HG03460 (cell line): ENCODE data around the gene CD180.
A peak's percentile ranks its signal among the peaks of the same experiment; 100 is the strongest.

Source experiments
- ATAC-seq: cut with Tn5 transposase; IDR thresholded peaks from one replicate; pipeline ENCODE4 v1.9.1; 2021; ENCODE audit not compliant: unreplicated experiment

CD180 gene

DNA sequence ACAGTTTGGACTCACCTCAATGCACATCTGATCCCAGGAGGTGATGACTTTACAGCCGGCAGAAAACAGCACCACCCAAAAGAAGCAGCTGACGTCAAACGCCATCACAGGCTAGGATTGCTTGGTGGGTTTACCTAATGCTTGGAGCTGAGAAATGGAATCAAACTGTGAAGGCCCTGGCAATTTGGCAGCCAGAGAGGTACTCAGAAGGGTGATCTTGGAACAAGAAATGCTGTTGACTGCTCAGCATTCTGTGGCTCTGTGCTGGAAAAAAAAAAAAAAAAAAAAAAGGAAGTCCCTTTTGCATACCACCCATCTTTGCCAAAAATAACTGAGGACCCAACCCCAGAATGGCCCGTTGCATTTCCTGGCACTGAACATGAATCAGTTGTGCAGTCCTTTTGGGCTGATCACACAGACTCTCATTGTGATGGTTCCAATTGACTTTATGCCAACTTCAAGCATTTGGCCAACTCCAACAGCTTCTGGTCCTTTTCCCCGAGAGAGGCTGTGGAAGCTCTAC, at the start of gene CD180:
TSS of gene CD180 (minus strand) at position 263 of the 523 bp plus-strand sequence. CDS start at position 105, 158 bp downstream.
- no peak for ATAC-seq

DNA sequence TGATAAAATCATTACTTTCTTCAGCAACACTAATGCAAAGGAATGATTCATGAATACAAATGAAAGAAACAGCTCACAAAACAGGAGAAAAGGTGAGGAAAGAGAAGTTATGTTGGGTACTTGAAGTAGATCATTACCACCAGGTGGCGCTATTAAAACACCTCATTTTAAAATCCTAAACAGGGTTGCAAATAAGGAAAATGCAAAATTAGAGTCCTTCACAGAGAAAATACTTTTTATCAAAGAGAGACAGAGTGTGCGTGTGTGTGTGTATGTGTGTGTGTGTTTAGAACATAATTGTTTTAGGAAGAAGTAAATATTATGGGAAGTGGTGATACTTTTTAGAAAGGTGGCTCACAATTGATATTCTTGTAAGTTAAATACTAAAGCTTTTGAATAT, 49.5 kb upstream of the CD180 start:
- ATAC-seq: no peak

DNA sequence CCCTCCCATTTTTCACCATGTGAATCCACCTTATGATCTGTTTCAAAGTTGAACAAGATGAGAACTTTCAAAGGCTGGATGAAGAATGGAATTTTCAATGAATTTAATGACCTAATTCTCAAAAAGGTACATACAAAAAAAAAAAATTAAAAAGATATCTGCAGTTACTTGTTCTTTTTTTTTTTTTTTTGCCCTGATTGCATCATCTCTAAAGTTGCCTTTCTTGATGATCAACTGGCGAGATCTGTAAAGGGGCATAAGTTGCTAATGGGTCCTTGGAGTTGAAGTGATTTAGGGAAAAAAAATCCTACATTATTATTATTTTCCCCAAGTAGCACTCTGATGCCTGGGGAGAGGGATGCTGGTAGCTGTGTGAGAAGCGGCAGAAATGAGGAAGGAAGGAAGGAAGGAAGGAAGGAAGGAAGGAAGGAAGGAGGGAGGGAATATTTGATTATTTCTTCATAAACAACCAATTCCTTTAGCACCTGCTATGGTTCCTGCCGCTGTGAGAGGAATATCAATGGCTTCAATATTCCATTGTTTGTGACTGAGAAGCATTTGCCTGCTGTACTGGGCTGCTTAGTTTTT, 48.8 kb upstream of the CD180 start:
- no peak for ATAC-seq

DNA sequence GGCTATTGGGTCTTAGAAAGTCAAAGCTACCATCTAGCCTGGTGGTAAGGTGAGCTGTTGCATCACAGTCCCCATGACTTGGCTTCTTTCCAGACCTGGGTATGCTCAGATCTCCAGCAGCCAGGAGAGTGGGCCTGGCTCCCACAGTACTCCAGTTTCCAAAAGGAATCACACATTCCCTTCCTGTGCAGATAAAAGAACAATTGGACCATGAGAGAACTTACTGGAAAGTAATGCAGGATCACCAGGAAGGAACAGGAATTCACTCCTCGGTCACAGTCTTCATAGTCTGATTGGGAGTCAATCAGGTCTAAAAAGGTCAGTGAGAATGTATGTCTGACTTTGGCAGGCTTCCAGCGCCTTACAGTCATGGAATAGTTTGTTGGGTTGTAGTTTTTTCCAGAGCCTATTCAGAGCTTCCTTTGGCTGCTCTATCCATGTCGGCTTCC, 47.8 kb upstream of the CD180 start:
- ATAC-seq: no peak

DNA sequence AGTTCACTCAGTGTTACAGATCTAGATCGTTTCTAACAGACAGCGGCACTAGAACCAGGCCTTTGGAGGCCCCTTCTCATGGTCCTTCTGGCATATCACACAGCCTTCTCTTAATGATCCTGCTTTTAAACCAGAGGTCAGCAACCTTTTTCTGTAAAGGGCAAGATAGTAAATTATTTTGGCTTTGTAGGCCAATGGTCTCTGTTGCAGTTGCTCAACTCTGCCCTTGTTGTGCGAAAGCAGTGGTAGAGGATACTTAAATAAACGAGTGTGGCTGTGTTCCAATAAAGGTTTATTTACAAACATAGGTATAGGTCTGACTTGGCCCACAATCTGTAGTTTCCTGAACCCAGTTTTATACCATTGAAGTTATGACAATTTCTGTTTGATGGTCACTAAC, 47.3 kb upstream of the CD180 start:
- no peak for ATAC-seq

DNA sequence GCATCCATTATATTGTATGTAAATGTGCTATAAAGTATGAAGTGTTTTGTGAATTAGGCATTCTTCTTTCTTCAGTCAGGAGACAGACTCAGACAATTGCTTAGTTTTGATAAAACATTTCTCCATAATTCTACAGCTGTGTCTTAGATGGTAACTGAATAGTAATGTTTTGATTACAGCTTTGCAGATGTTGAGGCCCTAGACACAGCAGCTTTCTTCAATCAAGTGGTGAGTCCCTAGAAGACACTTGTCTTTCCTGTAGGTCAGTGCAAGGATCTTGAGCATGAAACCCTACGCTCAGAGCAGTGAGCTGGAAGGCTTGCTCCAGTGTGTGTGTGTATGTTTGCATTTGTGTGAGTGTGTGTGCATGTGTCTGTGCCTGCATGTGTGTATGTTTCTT, 46.8 kb upstream of the CD180 start:
- no peak for ATAC-seq

DNA sequence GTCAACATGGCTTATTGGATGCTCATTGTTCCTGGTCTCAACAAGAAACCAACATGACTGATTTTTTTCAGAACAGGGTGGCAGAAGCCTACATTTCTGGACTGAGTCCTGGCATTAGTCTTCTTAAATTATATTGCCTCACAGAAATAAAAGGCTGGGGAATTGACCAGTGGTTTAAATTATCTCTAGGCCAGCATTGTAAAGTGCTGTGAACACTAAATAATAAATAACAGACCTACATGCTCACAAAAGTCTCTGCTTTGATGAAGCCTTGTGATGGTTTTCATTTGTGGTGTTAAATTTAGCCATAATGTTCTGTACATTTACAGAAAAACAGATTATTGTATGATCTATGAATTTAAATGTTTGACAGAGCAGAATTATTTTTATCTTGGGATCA, 44.7 kb upstream of the CD180 start:
- ATAC-seq: no peak

DNA sequence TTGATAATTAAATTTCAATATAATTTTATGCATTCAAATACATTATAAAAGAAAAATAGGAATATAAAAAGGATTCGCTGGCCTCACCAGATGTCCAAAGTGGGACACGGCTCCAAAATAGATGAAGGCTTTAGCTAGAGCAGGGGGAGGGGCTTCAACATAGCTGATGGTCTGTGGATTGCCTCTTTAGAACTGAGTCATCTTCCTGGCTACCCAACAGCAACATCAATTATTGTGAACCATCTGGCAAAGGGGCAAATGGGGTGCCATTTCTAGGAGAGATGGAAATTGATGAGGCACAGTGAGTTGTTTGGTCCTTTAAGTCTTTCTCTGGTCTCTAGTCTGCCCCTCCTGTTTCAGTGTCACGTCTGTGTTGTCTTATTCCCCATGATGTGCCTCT, 44.2 kb upstream of the CD180 start:
- ATAC-seq: no peak

DNA sequence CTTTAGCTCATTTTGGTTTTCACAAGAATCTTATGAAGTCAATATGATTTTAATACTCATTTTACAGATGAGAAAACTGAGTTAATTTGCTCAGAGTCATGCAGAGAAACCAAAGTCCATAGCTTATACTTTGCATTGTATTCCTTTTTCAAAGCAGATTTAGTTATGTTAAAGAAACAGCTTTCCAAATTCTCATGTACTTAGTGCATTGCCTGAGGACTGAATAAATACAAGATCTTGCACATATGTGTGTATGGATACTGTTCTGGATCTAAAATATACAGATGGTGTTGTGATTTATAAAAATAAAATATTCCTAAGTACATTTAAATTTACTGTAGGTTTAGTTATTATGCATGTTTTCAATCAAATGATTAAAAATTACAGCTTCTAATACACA, 43.5 kb upstream of the CD180 start:
- no peak for ATAC-seq

DNA sequence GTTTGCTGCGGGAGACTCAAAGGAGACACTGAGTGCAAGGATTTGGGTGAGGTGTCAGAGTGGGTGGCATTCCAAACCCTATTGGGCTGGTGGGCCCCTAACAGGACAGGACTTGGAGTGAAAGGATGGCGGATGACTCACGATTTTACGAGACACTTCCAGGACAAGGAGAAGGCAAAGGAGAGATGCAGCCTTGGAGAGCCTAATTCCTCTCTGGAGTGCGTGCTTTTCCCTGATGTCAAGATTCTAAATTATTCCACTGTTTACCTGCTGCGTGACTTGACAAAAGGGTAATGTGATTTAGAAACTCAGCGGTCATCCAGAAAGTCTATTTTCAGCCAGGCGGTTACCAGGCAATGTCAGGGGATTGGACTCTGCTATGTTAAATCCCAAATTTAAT, 41.6 kb upstream of the CD180 start:
- no peak for ATAC-seq

DNA sequence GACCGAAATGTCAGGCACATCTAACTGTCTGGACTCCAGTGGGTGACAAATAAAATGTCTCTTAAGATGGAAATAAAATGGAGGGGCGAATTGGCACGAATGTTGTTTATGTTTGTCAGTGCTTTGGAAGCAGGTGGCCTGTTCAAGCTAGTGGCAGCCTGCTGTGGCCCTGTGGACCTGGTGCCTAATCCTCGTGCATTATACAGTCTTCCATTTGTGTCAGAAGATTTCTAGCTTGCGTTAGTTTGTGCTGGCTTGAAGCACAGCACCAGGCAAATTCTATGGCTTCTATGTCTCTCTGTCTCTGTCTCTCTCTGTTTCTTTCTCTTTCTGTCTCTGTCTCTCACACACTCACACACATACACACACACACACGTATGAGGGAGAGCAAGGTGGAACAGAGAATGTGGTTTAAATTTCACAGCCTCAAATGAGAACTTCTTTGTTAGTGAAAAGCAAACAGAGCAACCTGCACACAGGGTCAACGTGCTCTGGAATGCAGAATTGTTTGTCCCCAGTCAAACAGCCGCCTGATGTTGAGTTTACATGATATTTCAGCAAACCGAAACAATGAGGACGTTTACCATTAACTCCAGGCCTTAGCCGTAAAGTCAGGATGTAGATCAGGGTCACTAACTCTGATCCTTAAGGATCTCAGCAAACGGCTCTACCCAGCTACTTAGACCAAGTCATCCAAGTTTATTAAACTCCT, 39.0 kb upstream of the CD180 start:
- no peak for ATAC-seq

DNA sequence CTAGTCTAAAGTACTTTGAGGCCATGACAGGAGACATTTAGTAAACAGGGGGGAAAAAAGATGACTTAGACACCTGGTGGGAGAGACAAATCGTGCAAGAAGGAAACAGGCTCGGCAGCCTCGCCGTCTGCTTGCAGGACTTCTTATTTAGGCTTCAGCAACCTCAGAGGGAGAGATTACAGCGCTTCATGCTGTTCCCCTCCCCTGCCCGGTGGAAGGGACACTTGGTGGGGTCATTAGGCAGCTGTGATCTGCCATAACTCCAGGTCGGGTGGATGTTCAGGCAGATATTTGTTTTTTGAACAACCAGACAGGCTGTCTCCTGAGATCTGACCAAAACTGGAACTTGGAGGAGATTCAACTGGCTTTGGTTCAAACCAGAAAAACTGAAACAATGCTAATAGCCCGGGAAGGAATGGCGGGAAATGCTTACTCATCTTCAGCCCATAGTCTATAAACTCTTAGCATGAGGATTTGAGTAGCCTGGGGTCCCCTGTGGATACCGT, 38.1 kb upstream of the CD180 start:
- no peak for ATAC-seq

DNA sequence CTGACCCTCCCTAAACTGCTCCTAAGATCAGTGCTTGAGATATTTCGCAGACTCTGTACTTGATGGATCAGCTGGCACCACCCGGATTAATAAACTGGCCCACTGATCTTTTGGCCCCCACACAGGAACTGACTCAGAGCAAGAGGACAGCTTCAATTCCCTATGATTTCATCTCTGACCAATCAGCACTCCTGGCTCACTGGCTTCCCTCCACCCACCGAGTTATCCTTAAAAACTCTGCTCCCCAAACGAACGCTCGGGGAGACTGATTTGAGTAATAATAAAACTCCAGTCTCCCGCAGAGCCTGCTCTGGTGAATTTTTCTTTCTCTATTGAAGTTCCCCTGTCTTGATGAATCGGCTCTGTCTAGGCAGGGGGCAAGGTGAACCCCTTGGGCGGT, 36.5 kb upstream of the CD180 start:
- ATAC-seq: no peak

DNA sequence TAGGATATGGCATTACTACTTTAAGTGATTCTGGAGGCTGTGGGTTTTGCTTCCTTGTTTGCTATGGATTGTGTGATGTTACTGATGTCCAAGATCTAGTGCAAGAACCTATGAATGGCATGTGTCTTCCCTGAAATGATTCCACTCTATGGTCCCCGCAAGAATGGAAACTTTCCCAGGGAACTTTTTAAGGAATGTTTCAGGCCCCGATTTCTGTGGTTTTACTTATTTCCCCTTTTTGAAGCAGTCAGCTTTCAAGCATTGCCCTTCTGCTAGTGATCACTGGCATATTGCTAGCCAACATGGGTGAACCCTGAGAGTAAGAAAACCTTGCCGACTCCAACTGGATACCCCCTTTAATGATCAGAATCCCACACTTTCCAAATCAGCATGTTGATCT, 26.6 kb upstream of the CD180 start:
- no peak for ATAC-seq

DNA sequence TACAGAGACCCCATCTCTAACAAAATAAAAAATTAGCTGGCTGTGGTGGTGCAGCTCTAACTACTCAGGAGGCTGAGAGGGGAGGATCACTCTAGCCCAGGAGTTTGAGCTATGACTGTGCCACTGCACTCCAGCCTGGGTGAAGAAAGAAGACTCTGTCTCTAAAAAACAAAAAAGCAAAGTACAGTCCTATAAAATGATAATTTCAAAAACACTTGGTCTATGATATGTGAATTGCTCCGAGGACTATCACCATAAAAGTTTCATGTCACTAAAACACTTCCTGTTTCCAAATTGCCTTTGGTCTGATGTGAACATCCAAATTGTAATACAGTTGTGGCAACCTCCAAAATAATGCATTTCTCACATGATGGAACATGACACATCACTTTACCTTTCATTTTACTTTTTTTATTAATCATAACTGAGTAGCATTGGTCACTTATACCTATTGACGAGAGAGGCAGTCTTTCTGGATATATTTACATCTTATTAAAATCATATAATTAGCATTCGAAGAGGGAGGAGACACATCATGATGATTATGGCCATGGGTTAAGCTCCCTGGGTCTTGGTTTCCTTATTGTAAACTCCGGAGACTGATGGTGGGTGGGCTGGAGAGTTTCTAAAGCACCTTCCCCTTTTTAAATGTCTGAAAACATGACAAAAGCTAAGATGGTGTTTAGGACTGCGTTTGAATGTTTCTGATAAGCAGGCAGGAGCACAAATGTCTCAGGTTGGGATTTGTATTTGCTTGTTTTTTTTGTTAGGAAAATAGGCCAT, 25.8 kb upstream of the CD180 start:
- ATAC-seq: peak; percentile 26

DNA sequence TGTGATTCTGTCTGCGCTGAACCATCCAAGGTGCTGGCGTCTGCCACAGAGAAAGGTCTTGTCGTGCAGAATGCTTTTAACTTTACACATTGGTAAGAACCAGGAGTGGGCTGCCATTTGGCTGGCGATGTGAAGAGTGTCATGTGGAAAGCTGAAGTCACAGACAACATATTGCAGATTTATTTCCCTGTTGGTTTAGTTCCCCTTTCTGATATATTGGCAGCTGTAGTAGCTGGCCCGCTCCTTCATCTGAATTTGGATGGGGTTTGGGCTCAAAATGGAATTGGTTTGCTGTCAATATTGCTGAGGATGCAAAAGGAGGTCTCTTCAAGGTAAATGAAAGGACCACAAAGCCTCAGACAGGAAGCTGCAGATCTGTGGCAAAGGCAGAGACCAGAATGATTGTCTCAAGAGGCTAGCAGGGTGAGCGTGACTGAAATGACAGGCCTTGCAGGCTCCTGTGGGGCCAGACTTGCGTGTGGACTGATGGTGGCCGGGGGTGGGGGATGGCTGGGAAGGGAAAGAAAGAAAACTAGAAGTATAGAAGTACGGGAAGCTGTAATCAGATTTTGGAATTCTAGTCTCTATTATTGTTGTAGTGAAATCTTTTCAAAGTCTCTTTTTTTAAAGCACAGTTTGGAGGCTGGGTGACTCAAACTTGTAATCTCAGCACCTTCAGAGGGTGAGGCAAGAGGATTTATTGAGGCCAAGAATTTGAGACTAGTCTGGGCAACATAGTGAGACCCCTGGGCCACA, 25.1 kb upstream of the CD180 start:
- ATAC-seq: peak; percentile 94

DNA sequence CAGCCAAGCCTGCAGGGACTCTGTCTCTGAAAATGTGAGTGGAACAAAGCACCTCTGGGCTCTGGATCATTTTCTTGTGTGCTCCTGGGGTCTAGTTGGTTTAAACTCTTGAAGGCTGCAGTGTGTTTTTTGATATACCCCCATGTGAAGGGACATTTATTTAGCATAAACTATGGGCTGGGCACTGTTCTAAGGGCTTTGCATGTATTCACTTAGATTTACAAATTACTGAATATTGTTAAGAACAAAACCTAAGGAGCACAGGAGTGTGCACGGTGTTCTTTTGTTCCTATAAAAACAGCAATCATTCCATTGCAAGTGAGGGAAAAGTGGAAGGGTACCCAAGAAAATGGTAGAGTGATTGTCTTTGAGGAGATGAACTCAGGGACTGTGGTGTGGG, 20.0 kb upstream of the CD180 start:
- no peak for ATAC-seq

DNA sequence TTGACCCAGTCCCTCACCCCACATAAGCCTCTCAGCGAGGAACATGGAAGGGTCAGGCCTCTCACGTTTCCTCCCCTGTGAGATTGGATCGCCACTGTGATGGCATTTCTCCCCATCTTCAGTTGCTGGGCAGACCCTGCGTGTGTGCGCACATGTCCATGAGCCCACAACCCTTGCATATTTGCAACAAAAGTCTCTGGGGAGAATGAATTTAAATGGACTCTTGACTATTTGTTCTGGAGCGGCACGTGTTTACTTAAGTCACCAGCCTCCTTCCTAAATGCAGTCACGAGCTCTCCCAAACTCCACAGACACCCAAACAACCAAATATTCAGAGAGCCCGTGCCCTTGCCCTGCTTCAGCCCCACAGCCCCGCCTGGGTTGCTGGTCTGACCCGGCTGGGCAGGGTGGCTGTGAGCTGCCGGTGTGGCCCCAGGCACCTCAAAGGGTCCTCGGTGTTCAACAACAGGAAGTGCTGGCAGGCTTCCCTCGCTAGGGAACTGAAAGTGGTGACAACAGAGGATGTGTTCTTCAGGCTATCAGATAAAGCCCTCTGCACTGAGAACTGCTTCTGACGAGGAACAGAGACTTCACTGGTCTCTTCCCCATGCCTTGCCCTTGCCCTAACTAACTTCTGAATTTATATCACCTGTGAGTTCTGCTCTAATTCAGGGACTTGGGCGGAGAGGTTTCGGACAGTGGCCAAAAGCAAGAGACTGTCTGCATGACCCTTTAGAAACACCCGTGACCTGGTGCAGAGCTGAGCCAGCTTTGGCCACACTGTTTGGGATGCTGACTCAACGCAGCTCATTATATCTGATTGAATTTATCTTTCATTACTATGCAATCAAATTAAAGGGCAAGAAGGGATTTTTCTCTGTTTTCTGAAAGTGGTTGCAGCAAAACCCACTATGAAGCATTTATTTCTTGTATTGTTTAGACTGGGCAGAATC, 19.2 kb upstream of the CD180 start:
- peak; percentile 100 for ATAC-seq

DNA sequence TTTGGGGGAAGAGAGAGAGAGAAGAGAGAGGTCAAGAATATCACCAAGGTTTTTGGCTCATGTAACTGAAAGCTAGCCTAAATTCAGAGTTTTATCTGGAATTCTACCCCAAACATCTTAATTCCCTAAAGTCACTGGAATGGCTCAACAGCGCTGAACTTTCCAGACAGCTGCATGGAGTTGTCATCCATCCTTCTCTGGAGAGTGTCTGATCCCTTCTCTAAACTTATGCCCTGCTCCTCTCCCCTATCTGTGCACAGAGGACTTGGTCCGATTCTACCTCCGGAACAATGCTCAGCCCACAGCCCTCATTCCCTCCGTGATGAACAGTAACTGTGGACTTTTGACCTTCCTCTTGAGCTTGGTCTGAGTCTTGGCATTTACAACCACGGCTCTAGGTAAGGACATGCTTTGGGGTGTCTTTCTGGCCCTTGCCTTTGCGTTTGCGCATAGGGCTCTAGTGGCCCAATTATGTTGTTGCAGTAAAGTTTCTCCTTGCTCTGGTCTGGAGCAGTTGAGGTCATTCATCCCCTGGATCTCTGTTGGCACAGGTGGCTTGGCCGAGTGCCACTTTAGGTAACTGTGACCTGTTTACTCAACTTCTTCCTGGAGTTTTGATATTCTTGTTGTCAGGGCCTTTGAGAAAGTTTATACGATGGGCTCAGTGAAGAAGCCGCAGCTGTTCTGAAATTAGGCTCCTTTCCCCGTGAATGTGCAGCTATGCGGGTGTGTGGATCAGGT, 18.3 kb upstream of the CD180 start:
- no peak for ATAC-seq
